ENCODE results near the gene ARRB1. TPM values are rescaled to one million over a fixed set of nuclear protein-coding genes. Genes with fewer than 3 reads are reported as not detected.

ARRB1 gene
- total and polyA plus RNA-seq, 2 experiments from 2014 or later, result 4.5 to 10.7 TPM

DNA sequence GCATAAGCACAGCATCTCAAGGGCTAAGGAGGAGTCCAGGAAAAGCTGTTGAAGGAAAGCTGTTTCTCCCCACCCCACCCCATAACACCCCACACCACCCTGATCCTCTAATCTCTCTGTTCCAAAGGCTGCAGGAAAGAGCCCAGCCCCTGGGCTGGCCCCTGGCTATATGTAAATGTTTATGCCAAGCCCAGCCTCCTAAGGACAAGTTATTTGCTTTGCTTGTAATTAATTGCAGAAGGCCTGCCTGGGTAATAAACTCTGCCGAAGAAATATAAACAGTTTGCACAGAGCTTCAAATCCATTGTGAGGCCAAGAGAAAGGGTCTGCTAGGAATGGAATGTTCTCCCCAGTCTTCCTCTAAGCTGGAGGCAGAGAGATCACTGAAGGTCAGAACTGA, 21.2 kb downstream of the ARRB1 start:
- H3K4me3 ChIP-seq, result no peak overlapping the region
- no peaks in the 10 kb centered on the region for H3K9me3 ChIP-seq (ENCODE audit: low read depth)
- no peaks in the 10 kb centered on the region for H3K36me3 ChIP-seq
- H3K4me1 ChIP-seq (ENCODE audit: low read depth), result no peaks in the 10 kb centered on the region
- no peak overlapping the region for H3K27ac ChIP-seq
- TF ChIP-seq, protein P1, sequence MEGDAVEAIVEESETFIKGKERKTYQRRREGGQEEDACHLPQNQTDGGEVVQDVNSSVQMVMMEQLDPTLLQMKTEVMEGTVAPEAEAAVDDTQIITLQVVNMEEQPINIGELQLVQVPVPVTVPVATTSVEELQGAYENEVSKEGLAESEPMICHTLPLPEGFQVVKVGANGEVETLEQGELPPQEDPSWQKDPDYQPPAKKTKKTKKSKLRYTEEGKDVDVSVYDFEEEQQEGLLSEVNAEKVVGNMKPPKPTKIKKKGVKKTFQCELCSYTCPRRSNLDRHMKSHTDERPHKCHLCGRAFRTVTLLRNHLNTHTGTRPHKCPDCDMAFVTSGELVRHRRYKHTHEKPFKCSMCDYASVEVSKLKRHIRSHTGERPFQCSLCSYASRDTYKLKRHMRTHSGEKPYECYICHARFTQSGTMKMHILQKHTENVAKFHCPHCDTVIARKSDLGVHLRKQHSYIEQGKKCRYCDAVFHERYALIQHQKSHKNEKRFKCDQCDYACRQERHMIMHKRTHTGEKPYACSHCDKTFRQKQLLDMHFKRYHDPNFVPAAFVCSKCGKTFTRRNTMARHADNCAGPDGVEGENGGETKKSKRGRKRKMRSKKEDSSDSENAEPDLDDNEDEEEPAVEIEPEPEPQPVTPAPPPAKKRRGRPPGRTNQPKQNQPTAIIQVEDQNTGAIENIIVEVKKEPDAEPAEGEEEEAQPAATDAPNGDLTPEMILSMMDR (IDR thresholded peaks at IDR 0.05; ENCODE audit: low read depth, low read length), result no peak
- H3K27me3 ChIP-seq, result no peaks in the 10 kb centered on the region
- no peak for DNase-seq (ENCODE audit: low read depth in 1 of 2, low spot score in 1 of 2)

GRCh38 chr11:75328426-75329277, 22.8 kb downstream of the ARRB1 start:
- no peak overlapping the region for H3K27ac ChIP-seq
- H3K4me1 ChIP-seq (ENCODE audit: low read depth), result no peaks in the 10 kb centered on the region

GRCh38 chr11:75326439-75326810, 25.0 kb downstream of the ARRB1 start:
- TF ChIP-seq, protein P1 (IDR thresholded peaks at IDR 0.05; ENCODE audit: low read depth, low read length), result no peak
- no peak overlapping the region for H3K27ac ChIP-seq
- DNase-seq (ENCODE audit: low read depth in 1 of 2, low spot score in 1 of 2), result no peak

More at GRCh38 chr11:75328426-75329277, 22.8 kb downstream of the ARRB1 start:
- no peaks in the 10 kb centered on the region for H3K9me3 ChIP-seq (ENCODE audit: low read depth)
- TF ChIP-seq, protein P1 (IDR thresholded peaks at IDR 0.05; ENCODE audit: low read depth, low read length), result peak; percentile 86
- no peaks in the 10 kb centered on the region for H3K27me3 ChIP-seq
- DNase-seq (ENCODE audit: low read depth in 1 of 2, low spot score in 1 of 2), result peak; percentile 83 to 84
- H3K4me3 ChIP-seq, result no peak overlapping the region
- H3K36me3 ChIP-seq, result no peaks in the 10 kb centered on the region

GRCh38 chr11:75325713-75326438, 25.6 kb downstream of the ARRB1 start:
- H3K36me3 ChIP-seq, result no peaks in the 10 kb centered on the region
- no peak overlapping the region for H3K4me3 ChIP-seq
- peak in 1 of 2 donors; percentile 93 for DNase-seq (ENCODE audit: low read depth in 1 of 2, low spot score in 1 of 2)
- TF ChIP-seq, protein P1 (IDR thresholded peaks at IDR 0.05; ENCODE audit: low read depth, low read length), result no peak
- H3K27me3 ChIP-seq, result no peaks in the 10 kb centered on the region
- H3K4me1 ChIP-seq (ENCODE audit: low read depth), result no peaks in the 10 kb centered on the region
- no peaks in the 10 kb centered on the region for H3K9me3 ChIP-seq (ENCODE audit: low read depth)
- H3K27ac ChIP-seq, result no peak overlapping the region

More at GRCh38 chr11:75326439-75326810, 25.0 kb downstream of the ARRB1 start:
- Histone ChIP-seq H3K4me3 (no peak overlapping the region), H3K36me3 (no peaks in the 10 kb centered on the region), H3K9me3 (ENCODE audit: low read depth) (no peaks in the 10 kb centered on the region), H3K27me3 (no peaks in the 10 kb centered on the region), H3K4me1 (ENCODE audit: low read depth) (no peaks in the 10 kb centered on the region)

- no peak for DNase-seq (ENCODE audit: low read depth in 1 of 2, low spot score in 1 of 2)
- Histone ChIP-seq H3K36me3 (no peaks in the 10 kb centered on the region), H3K9me3 (ENCODE audit: low read depth) (no peaks in the 10 kb centered on the region), H3K27ac (no peak overlapping the region), H3K4me1 (ENCODE audit: low read depth) (no peaks in the 10 kb centered on the region), H3K27me3 (no peaks in the 10 kb centered on the region), H3K4me3 (no peak overlapping the region)
- TF ChIP-seq, protein P1 (IDR thresholded peaks at IDR 0.05; ENCODE audit: low read depth, low read length), result no peak
Measured at GRCh38 chr11:75324740-75325139, 26.7 kb downstream of the ARRB1 start.

All from cardiac muscle cell (in vitro differentiated cells and primary cell).